PC-3 (cell line): ENCODE measurements around the gene C19orf12. TPM values are rescaled to one million over a fixed set of nuclear protein-coding genes. Genes with fewer than 3 reads are reported as not detected.

Experiments used
- ATAC-seq: fragments of 200-7000 bp; cut with Tn5 transposase; 2 replicates; pipeline ENCODE4 v1.9.1; 2020; ENCODE audit warnings: mild to moderate bottlenecking, moderate library complexity
- BruUV-seq: library from RNA; stranded (reverse); fragments of 400-500 nt; replicated peaks from 2 replicates; lab custom pipeline; 2021; lab: Mats Ljungman, UMichigan
- CTCF ChIA-PET: fragments of 300-600 bp; sonication (Branson Sonifier 250); formaldehyde crosslinking; loops from one replicate; lab custom pipeline; 2022; ENCODE audit warnings: antibody characterized with exemption; lab: Charles Lee
- POLR2A ChIA-PET: fragments of 300-600 bp; sonication (Branson Sonifier 250); formaldehyde crosslinking; loops from one replicate; lab custom pipeline; 2022; ENCODE audit warnings: antibody characterized with exemption; ENCODE audit not compliant: unreplicated experiment; lab: Charles Lee
- DNase-seq: peaks from one replicate; pipeline ENCODE4 v3.0.0-alpha.2; 2015
- H2AFZ ChIP-seq: fragments of 300-600 bp; sonication (generic); 2 replicates; pipeline ENCODE4 v1.6.0; 2016; ENCODE audit warnings: antibody characterized with exemption, low read length
- H3F3A ChIP-seq: fragments of 300-600 bp; sonication (generic); one replicate; pipeline ENCODE4 v1.6.0; 2017; ENCODE audit warnings: antibody characterized with exemption, low read length, control low read depth, mild to moderate bottlenecking; ENCODE audit not compliant: unreplicated experiment
- H3K27ac ChIP-seq: fragments of 300-600 bp; sonication (generic); 2 replicates; pipeline ENCODE4 v1.5.1; 2016; ENCODE audit warnings: mild to moderate bottlenecking, low read length
- H3K27me3 ChIP-seq: fragments of 300-600 bp; sonication (generic); 2 replicates; pipeline ENCODE4 v1.6.1; 2016; ENCODE audit warnings: low read length, mixed read lengths
- H3K36me3 ChIP-seq: fragments of 300-600 bp; sonication (generic); 2 replicates; pipeline ENCODE4 v1.6.1; 2016; ENCODE audit warnings: low read depth, mixed run types, low read length, mixed read lengths
- H3K4me1 ChIP-seq: fragments of 300-600 bp; sonication (generic); 2 replicates; pipeline ENCODE4 v1.5.1; 2016; ENCODE audit warnings: low read length; ENCODE audit not compliant: insufficient read depth
- H3K4me2 ChIP-seq: fragments of 300-600 bp; sonication (generic); 2 replicates; pipeline ENCODE4 v1.6.0; 2016; ENCODE audit warnings: low read length
- H3K4me3 ChIP-seq: fragments of 300-600 bp; sonication (generic); 2 replicates; pipeline ENCODE4 v1.5.1; 2016; ENCODE audit warnings: mild to moderate bottlenecking, low read length, mixed read lengths
- H3K79me2 ChIP-seq: fragments of 300-600 bp; sonication (generic); 2 replicates; pipeline ENCODE4 v1.6.1; 2017; ENCODE audit warnings: low read length, mixed read lengths
- H3K9ac ChIP-seq: fragments of 300-600 bp; sonication (generic); 2 replicates; pipeline ENCODE4 v1.6.0; 2016; ENCODE audit warnings: mild to moderate bottlenecking, low read length
- H3K9me2 ChIP-seq: fragments of 300-600 bp; sonication (generic); replicated peaks from 2 replicates; pipeline ENCODE4 v1.6.1; 2016; ENCODE audit warnings: mixed run types, low read length, mixed read lengths
- H3K9me3 ChIP-seq: fragments of 300-600 bp; sonication (generic); 2 replicates; pipeline ENCODE4 v1.6.1; 2016; ENCODE audit warnings: low read length, mixed read lengths
- H4K20me1 ChIP-seq: fragments of 300-600 bp; sonication (generic); 2 replicates; pipeline ENCODE4 v1.6.1; 2016; ENCODE audit warnings: low read length, mixed read lengths
- CTCF ChIP-seq: fragments of 300-600 bp; sonication (generic); conservative IDR thresholded peaks from 2 replicates; pipeline ENCODE4 v1.5.1; 2017; ENCODE audit warnings: antibody characterized with exemption, low read depth, mild to moderate bottlenecking, low read length
- EZH2 ChIP-seq: fragments of 300-600 bp; sonication (generic); IDR thresholded peaks from one replicate; pipeline ENCODE4 v1.6.1; 2017; ENCODE audit warnings: antibody characterized with exemption, mild to moderate bottlenecking, low read length; ENCODE audit not compliant: unreplicated experiment
- EZH2phosphoT487 ChIP-seq: fragments of 300-600 bp; sonication (generic); IDR thresholded peaks from 2 replicates; pipeline ENCODE4 v1.6.1; 2018; ENCODE audit warnings: mild to moderate bottlenecking, antibody characterized with exemption, low read length, borderline replicate concordance
- intact Hi-C: fragments of 100-400 bp; cut with micrococcal nuclease; formaldehyde crosslinking; loops from 2 replicates; pipeline ENCODE4 v1.9.0; 2023
- total RNA-seq: library from RNA; depleted of rRNA; stranded (reverse); fragments of >200 nt; gene quantifications from 2 replicates; pipeline ENCODE4 v1.2.3, GENCODE V29; 2014

The C19orf12 gene
- total RNA-seq, 1 experiment from 2014 or later: 11.8 TPM

DNA sequence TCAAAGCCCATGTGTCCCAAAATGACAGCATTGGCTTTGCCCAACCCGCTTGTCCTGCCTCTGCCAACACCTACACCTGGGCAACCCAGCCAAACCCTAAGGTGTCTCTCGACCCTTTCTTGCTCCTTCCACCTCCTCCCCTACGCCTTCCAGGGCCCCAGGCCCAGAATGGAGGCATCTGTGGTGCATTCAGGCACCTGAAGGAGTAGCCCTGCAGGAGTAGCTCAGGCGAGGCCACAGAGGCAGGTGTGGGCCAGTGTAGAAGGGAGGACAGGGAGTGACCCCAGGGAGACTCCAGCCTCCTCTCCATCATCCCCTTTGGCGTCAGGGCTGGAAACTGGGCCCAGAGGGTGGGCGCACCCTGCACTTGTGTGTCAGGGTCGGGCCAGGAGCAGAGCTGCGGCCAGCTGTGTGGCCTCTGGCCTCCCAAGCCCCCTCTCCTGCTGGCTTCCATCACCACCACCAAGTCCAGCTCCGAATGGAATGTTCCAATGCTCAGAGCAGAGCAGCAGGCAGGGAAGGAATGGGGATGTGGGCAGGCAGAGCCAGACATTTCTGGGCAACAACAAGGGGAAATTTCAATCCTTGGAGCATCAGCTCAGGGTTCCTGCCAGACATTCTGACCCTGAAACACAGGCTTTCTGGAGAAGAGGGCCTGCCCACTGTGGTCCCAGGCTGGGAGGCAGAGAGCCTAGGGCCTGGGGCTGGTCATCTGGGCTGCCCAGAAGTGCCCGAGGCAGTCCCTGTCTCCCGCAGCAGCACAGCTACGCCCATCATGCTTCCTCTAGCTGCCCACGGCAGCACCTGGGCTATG, 33.4 kb downstream of the C19orf12 start:
- Histone ChIP-seq H4K20me1 (no peaks in the 10 kb centered on the region), H3K4me1 (peaks cover 9% of the 10 kb centered on the region; the same call in 1 of the 2 replicates), H3F3A (no peaks in the 10 kb centered on the region), H3K4me3 (no peak overlapping the region), H3K79me2 (no peaks in the 10 kb centered on the region), H3K9ac (no peak overlapping the region), H3K36me3 (no peaks in the 10 kb centered on the region), H3K4me2 (no peak overlapping the region), H3K27ac (no peak overlapping the region), H2AFZ (no peak overlapping the region), H3K9me2 (no peaks in the 10 kb centered on the region), H3K9me3 (no peaks in the 10 kb centered on the region), H3K27me3 (no peaks in the 10 kb centered on the region)
- ChIA-PET POLR2A (no interaction called here), CTCF (interaction anchor here (0.6 kb wide), 1 partner anchor 1547 kb away, joined by 5 read pairs; no protein-coding TSS in a partner anchor)
- intact Hi-C loops: no loop called here
- TF ChIP-seq CTCF (no peak), EZH2 (no peak), EZH2phosphoT487 (no peak)
- no TSS peak for BruUV-seq
- no peak for DNase-seq
- ATAC-seq: no peak

GRCh38 chr19:29680937-29681336, 34.1 kb downstream of the C19orf12 start:
- Histone ChIP-seq H3K4me3 (no peak overlapping the region), H3K27me3 (no peaks in the 10 kb centered on the region), H3K27ac (no peak overlapping the region), H3K4me2 (no peak overlapping the region), H4K20me1 (no peaks in the 10 kb centered on the region), H2AFZ (no peak overlapping the region), H3K9me3 (no peaks in the 10 kb centered on the region), H3K9ac (no peak overlapping the region), H3K36me3 (no peaks in the 10 kb centered on the region), H3K79me2 (no peaks in the 10 kb centered on the region), H3K4me1 (peaks cover 7% of the 10 kb centered on the region; the same call in 1 of the 2 replicates), H3K9me2 (no peaks in the 10 kb centered on the region), H3F3A (no peaks in the 10 kb centered on the region)
- DNase-seq: no peak
- no peak for ATAC-seq
- intact Hi-C loops: no loop called here
- no TSS peak for BruUV-seq
- ChIA-PET POLR2A (no interaction called here), CTCF (interaction anchor here (0.6 kb wide), 1 partner anchor 1546 kb away, joined by 5 read pairs; no protein-coding TSS in a partner anchor)
- TF ChIP-seq EZH2 (no peak), CTCF (no peak), EZH2phosphoT487 (no peak)

GRCh38 chr19:29680447-29680846, 34.6 kb downstream of the C19orf12 start:
- intact Hi-C loops: no loop called here
- ATAC-seq (no peak), DNase-seq (no peak)
- Histone ChIP-seq H3K4me3 (no peak overlapping the region), H3K4me1 (peaks cover 6% of the 10 kb centered on the region; the same call in 1 of the 2 replicates), H3K9me3 (no peaks in the 10 kb centered on the region), H3K27me3 (no peaks in the 10 kb centered on the region), H3K27ac (no peak overlapping the region), H3K36me3 (no peaks in the 10 kb centered on the region), H3F3A (no peaks in the 10 kb centered on the region), H3K9me2 (no peaks in the 10 kb centered on the region), H3K79me2 (no peaks in the 10 kb centered on the region), H2AFZ (no peak overlapping the region), H3K4me2 (no peak overlapping the region), H4K20me1 (no peaks in the 10 kb centered on the region), H3K9ac (no peak overlapping the region)
- ChIA-PET POLR2A (no interaction called here), CTCF (no interaction called here)
- no peak for TF ChIP-seq EZH2
- TF ChIP-seq EZH2phosphoT487: no peak
- TF ChIP-seq CTCF: no peak
- no TSS peak for BruUV-seq
